Ramos (cell line): Measurements from ENCODE around the gene SYNDIG1.

ENCODE experiments used
- in situ Hi-C: fragments of 300-500 bp; cut with MboI; formaldehyde crosslinking; loops from one replicate; pipeline ENCODE4 v1.14.3; 2022; ENCODE audit warnings: low sequenced_read_pairs; ENCODE audit not compliant: unreplicated experiment

SYNDIG1 gene

DNA sequence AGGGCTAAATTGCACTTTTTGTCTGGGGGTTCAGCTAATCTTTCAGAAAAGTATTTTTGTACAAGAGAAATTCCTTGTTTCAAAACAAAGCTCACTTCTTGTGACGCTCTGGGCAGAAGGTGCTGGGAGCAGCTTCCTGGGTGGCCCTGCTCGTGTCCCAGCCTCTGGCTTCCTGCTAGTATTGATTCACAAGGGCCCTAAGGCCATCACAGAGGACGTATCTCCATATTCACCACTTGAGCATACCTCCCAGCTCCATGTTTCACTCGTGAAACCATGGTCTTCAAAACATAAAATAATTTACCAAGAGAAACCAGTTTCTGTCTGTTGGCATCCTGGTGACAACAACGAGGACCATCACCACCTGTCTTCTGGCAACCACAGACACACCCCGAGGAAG lies 49.1 kb downstream of the SYNDIG1 start:
- in situ Hi-C loops: no loop called here

DNA sequence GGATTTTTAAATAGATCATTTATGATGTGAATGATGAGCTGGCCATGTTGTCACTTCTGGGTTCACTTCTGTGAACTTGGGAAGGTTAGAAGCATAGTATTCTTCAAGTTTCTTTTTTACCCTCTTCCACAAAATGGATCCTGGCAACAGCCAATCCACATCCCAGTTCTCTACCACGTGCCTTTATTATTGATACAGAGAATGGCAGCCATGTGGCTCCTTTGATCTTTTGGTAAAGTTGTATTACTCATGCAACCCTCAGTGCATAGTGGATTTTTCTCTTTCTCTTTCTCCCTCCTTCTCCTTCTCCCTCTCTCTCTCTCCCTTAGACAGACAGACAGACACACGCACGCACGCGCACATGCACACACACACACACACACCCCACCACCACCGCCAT lies 50.0 kb downstream of the SYNDIG1 start:
- in situ Hi-C loops: no loop called here

DNA sequence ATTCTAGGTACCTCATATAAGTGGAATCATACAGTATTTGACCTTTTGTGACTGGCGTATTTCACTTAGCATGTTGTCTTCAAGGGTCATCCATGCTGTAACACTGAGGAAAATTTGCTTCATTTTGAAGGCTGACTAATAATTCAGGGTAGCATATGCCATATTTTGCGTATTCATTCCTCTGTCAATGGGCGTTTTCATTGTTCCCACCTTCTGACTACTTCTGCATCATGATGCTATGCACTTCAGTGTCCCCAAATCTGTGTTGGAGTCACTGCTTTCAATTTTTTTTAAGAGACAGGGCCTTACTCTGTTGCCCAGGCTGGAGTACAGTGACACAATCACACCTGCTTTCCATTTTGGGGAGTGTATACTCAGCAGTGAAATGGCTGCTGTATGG lies 51.6 kb downstream of the SYNDIG1 start:
- in situ Hi-C loops: no loop called here

- in situ Hi-C loops: no loop called here
These were observed 53.3 kb downstream of the SYNDIG1 start for GRCh38 chr20:24522452-24523330.

GRCh38 chr20:24523661-24524060 lies 54.2 kb downstream of the SYNDIG1 start:
- in situ Hi-C loops: no loop called here

DNA sequence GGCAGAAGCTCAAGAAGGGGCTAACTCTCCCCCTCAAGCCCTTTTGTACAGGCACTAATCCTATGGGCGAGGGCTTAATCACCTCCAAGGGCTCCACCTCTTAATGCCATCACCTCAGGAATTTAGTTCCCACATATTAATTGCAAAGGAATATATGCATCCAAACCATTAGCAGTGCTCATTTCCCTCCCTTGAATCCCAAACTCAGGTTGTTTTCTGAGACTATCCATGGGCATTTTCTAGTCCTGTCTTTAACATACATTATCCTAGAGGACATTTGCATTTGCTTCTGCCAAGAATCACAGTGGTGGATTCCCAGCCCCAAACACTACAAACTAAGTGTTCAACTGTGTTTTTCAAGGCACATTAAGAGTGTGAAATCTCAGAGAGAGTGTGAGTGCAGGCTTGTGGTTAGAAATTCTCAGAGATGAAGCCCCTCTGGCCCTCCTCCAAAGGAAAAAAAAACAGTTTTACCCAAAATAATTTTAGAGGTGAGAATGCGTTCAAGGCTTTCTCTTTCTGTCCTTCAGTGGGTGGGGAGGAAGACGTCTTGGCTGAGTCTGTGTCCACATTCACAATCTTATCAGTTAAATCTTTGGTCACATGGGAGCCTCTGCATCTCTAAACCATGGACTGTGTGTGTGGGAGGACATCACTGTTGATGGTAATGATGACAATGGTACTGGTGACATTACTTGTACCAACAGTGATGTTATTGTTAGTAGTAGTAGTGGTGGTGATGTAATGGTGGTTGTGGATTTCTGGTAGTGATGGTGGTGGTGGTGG lies 59.3 kb downstream of the SYNDIG1 start:
- in situ Hi-C loops: loop anchor here (25.0 kb wide), 1 partner anchor 384 kb away; no protein-coding TSS in a partner anchor

GRCh38 chr20:24529369-24529719 lies 59.9 kb downstream of the SYNDIG1 start:
- in situ Hi-C loops: loop anchor here (25.0 kb wide), 1 partner anchor 383 kb away; no protein-coding TSS in a partner anchor

DNA sequence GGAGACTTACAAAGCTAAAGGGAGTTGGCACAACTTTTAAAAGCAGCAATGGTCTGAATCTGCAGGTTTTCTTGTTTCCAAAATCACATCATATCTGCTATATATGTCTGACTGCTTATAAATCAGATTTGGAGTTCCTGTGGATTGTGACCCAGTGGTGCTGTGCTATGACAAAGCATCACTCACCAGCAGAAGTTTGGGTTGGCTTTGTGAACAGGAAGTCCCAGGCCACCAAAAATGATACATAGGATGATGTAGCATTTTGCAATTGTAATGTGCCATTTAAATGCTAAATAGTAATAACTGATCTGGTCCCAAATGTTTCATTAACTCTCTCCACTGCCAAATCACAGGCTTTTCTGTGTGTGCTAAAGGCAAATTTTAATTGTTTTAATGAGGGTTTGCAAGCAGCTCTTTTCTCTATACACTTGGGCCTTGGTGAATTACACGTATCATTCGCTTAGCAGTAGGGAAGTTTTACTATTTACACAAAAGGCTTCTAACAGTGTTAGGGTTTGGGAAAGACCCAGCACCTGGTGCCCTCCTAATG lies 60.8 kb downstream of the SYNDIG1 start:
- in situ Hi-C loops: loop anchor here (25.0 kb wide), 1 partner anchor 382 kb away; no protein-coding TSS in a partner anchor

- in situ Hi-C loops: loop anchor here (25.0 kb wide), 1 partner anchor 381 kb away; no protein-coding TSS in a partner anchor
These were observed 61.8 kb downstream of the SYNDIG1 start for GRCh38 chr20:24531202-24531601.

- in situ Hi-C loops: loop anchor here (25.0 kb wide), 1 partner anchor 380 kb away; no protein-coding TSS in a partner anchor
These were observed 62.4 kb downstream of the SYNDIG1 start for GRCh38 chr20:24531631-24532419.

GRCh38 chr20:24533449-24533848 lies 64.0 kb downstream of the SYNDIG1 start:
- in situ Hi-C loops: loop anchor here (25.0 kb wide), 1 partner anchor 379 kb away; no protein-coding TSS in a partner anchor

DNA sequence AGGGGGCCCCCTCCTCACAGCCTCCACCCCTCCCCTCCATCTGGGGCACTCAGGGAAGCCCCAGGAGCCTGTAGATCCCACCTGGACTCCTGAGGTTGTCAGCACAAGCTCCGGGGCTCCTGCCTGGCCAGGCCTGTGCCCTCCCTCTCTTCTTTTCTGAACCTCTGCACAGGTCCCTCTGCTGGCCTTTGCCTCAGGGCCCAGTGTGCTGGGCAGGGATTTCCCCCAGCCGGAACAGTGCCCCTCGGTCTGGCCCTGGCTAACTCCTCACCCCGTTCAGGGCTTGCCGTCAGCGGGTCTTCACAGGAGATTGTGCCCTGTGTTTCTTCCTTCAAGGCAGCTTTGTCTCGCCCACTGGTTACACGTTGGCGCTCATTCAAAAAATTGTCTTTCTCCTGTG lies 64.9 kb downstream of the SYNDIG1 start:
- in situ Hi-C loops: loop anchor here (25.0 kb wide), 1 partner anchor 378 kb away; no protein-coding TSS in a partner anchor

- in situ Hi-C loops: loop anchor here (25.0 kb wide), 1 partner anchor 376 kb away; no protein-coding TSS in a partner anchor
These were observed 66.7 kb downstream of the SYNDIG1 start for GRCh38 chr20:24535941-24536730.

GRCh38 chr20:24537210-24537609 lies 67.8 kb downstream of the SYNDIG1 start:
- in situ Hi-C loops: loop anchor here (25.0 kb wide), 1 partner anchor 375 kb away; no protein-coding TSS in a partner anchor

DNA sequence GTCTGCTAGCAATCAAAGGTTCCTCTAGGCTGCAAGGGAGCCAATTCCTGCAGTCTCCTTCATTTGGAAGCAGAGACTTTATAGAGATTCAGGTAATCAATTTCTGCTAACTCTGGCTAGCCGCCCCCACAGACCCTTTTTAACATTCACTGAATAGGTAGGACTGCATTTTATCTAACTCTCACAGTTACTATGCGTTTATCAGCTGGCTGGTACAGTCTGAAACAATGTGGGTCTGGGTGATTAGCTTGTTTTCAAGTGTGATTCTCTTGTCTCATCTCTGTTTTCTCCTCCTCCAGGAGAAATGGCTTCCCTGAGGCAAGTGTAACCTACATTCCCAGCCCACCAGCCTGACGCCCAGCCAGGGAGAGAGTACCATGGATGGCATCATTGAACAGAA lies 73.3 kb downstream of the SYNDIG1 start:
- in situ Hi-C loops: loop anchor here (25.0 kb wide), 1 partner anchor 370 kb away; no protein-coding TSS in a partner anchor

DNA sequence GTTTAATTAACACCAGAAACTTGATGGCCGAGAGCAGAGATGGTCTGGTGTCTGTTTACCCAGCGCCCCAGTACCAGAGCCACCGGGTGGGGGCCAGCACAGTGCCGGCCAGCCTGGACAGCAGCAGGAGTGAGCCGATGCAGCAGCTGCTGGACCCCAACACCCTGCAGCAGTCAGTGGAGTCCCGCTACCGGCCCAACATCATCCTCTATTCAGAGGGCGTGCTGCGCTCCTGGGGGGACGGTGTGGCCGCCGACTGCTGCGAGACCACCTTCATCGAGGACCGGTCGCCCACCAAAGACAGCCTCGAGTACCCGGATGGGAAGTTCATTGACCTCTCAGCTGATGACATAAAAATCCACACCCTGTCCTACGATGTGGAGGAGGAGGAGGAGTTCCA lies 73.7 kb downstream of the SYNDIG1 start:
- in situ Hi-C loops: loop anchor here (25.0 kb wide), 1 partner anchor 369 kb away; no protein-coding TSS in a partner anchor

GRCh38 chr20:24543741-24544140 lies 74.3 kb downstream of the SYNDIG1 start:
- in situ Hi-C loops: loop anchor here (25.0 kb wide), 1 partner anchor 369 kb away; no protein-coding TSS in a partner anchor

- in situ Hi-C loops: loop anchor here (25.0 kb wide), 1 partner anchor 368 kb away; no protein-coding TSS in a partner anchor
These were observed 74.9 kb downstream of the SYNDIG1 start for GRCh38 chr20:24544371-24544770.
